SK-N-MC (cell line): ENCODE data around the gene DPY19L1.
"Not testable (repeated sequence)": the region's sequence is repeated elsewhere in the genome, so short reads cannot be mapped to it uniquely, and the experiment has no call there.

Experiments used
- EZH2 ChIP-seq: fragments of 200-600 bp; sonication (generic); IDR thresholded peaks from one replicate; pipeline ENCODE4 v1.6.1; 2017; ENCODE audit warnings: antibody characterized with exemption
- FOXP2 ChIP-seq: optimal IDR thresholded peaks from 2 replicates; pipeline ENCODE3; 2011; ENCODE audit warnings: mild to moderate bottlenecking, moderate library complexity; ENCODE audit not compliant: insufficient read depth; ENCODE audit errors: extremely low read length, control extremely low read depth
- POLR2AphosphoS5 ChIP-seq: IDR thresholded peaks from 2 replicates; pipeline ENCODE4 v1.6.1; 2012; ENCODE audit warnings: mild to moderate bottlenecking, low read depth, low read length, borderline replicate concordance

- TF ChIP-seq EZH2, POLR2AphosphoS5, FOXP2: not testable (repeated sequence)
Measured at GRCh38 chr7:35055733-35056132, 18.4 kb upstream of the DPY19L1 start.
